Body of pancreas (tissue), 4 donors: ENCODE measurements around the gene MFRP. TPM values are rescaled to one million over a fixed set of nuclear protein-coding genes. Genes with fewer than 3 reads are reported as not detected.
A peak's percentile ranks its signal among the peaks of the same experiment; 100 is the strongest.

ENCODE experiments used
- ATAC-seq: fragments of 150-250 bp; one replicate; pipeline ENCODE4 v1.9.1; 2016
- DNase-seq, 4 donors: peaks; one replicate each; pipeline ENCODE4 v3.0.0-alpha.2; 2019
- H3K27ac ChIP-seq, 4 donors: fragments of 200-600 bp; sonication (generic); 1 replicate in 3 of 4; 2 replicates in 1 of 4; pipeline versions ENCODE4 v1.5.1 to v1.6.1; 2016 to 2019; ENCODE audit warnings: mild to moderate bottlenecking in 1 of 4, mixed read lengths in 1 of 4, moderate library complexity in 1 of 4
- H3K27me3 ChIP-seq, 2 donors: fragments of 200-600 bp; sonication (generic); one replicate each; pipeline ENCODE4 v1.6.0; 2016; ENCODE audit warnings: mild to moderate bottlenecking in 1 of 2
- H3K36me3 ChIP-seq, 2 donors: fragments of 200-600 bp; sonication (generic); replicated peaks in 1 of 2; 2 replicates each; pipeline ENCODE4 v1.5.1; 2016; ENCODE audit warnings: low read depth in 2 of 2; ENCODE audit not compliant: insufficient read depth in 1 of 2
- H3K4me1 ChIP-seq: fragments of 200-600 bp; sonication (generic); one replicate; pipeline ENCODE4 v1.6.0; 2016
- H3K4me3 ChIP-seq, 2 donors: fragments of 200-600 bp; sonication (generic); 1 replicate in 1 of 2; 2 replicates in 1 of 2; pipeline ENCODE4 v1.5.1; 2016 to 2019
- H3K9me3 ChIP-seq, 3 donors: fragments of 200-600 bp; sonication (generic); 1 replicate in 2 of 3; 2 replicates in 1 of 3; pipeline ENCODE4 v1.5.1; 2016
- POLR2A ChIP-seq, 3 donors: fragments of 450-650 bp; IDR thresholded peaks; one replicate each; pipeline ENCODE4 v1.6.1; 2016; ENCODE audit warnings: antibody characterized with exemption in 3 of 3, mild to moderate bottlenecking in 2 of 3
- WGBS, 2 donors: methylation state at CpG; one replicate each; pipeline ENCODE4 v1.1.5; 2017; 5-methylcytosine and 5-hydroxymethylcytosine counted together
- intact Hi-C: fragments of 100-400 bp; cut with DNase I; formaldehyde crosslinking; loops from one replicate; pipeline ENCODE4 v1.15.1; 2023
- total RNA-seq, 2 donors: library from RNA; depleted of rRNA; stranded (reverse); fragments of >200 nt; gene quantifications; one replicate each; pipeline ENCODE4 v1.1.0, GENCODE V29; 2016
- TF ChIP-seq, protein P1 (sequence below), 7 experiments: fragments of 450-650 bp in 4 of 7; fragments of 200-600 bp in 3 of 7; sonication (generic) in 3 of 7; IDR thresholded peaks; one replicate each; pipeline ENCODE4 v1.5.1; 2016 to 2019; ENCODE audit warnings: antibody characterized with exemption in 7 of 7

Gene MFRP
- total RNA-seq, 2 donors from 2014 or later, result 0.52 TPM; not detected in 1

DNA sequence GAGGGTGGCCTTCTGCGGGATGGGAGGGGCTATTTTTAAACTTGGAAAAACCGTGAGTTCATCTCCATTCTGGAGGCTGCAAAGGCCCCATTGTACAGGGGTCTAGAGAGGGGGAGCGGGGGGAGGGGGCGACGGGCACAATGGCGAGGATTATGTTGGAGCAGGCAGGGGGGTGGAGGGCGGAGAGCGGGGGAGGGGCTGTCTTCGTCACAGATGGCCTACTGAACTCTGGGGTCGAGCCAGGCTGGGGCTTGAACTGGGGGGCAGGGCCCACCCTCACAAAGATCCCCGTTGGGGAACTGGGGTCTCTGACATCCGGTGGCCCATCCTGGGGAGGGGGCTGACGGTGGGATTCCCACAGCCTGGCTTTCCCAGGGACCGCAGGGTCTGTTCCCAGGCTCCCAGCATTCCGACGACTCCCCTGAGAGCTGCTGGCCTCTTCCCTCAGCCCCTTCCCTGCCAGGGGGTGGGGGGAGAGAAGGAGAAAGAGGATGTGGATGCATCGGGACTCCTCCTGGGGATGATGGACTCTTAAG, 26.2 kb downstream of the MFRP start:
- Histone ChIP-seq H3K4me3 (no peak overlapping the region), H3K4me1 (peaks cover 46% of the 10 kb centered on the region), H3K9me3 (no peaks in the 10 kb centered on the region), H3K27ac (peak overlapping the region in 2 of 4 donors; percentile 47 to 52), H3K27me3 (peaks cover 0 to 4% of the 10 kb centered on the region in 2 donors), H3K36me3 (no peaks in the 10 kb centered on the region)
- DNase-seq, result no peak
- no peak for TF ChIP-seq POLR2A (IDR thresholded peaks at IDR 0.05)
- TF ChIP-seq, protein P1, sequence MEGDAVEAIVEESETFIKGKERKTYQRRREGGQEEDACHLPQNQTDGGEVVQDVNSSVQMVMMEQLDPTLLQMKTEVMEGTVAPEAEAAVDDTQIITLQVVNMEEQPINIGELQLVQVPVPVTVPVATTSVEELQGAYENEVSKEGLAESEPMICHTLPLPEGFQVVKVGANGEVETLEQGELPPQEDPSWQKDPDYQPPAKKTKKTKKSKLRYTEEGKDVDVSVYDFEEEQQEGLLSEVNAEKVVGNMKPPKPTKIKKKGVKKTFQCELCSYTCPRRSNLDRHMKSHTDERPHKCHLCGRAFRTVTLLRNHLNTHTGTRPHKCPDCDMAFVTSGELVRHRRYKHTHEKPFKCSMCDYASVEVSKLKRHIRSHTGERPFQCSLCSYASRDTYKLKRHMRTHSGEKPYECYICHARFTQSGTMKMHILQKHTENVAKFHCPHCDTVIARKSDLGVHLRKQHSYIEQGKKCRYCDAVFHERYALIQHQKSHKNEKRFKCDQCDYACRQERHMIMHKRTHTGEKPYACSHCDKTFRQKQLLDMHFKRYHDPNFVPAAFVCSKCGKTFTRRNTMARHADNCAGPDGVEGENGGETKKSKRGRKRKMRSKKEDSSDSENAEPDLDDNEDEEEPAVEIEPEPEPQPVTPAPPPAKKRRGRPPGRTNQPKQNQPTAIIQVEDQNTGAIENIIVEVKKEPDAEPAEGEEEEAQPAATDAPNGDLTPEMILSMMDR (IDR thresholded peaks at IDR 0.05), result no peak
- no peak for ATAC-seq
- intact Hi-C loops, result loop anchor here (5.0 kb wide), 1 partner anchor 57 kb away; no protein-coding TSS in a partner anchor
- 61 to 67% methylated on average over 7 to 16 of the region's 17 CpGs for WGBS, 2 donors

DNA sequence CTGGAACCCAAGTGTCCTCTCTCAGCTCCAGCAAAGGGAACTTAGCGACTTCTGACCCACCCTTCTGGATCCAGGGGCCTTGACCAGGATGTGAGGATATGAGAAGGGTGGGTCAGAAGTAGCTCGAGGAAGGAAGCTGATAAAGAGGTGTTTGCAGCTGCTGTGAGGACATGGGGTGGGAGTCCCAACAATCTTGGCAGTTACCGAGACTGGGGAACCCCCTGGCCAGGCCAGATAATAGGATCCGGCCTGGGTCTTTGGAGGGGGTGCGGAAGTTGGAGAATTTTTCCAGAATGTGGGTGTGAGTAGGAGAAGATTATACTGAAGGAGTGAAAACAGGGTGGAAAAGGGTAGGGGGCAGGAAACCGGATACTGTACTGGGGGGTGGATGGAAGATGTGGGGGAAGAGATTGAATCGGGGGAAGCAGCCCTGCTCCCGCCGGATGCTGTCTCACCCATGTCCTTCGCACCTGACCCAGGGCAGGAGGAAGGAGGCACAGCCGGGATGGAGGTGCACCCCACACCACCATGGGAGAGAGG, 26.7 kb downstream of the MFRP start:
- Histone ChIP-seq H3K4me1 (peaks cover 51% of the 10 kb centered on the region), H3K4me3 (no peak overlapping the region), H3K27me3 (peaks cover 0 to 7% of the 10 kb centered on the region in 2 donors), H3K27ac (peak overlapping the region in 3 of 4 donors; percentile 26 to 66 (median 53)), H3K36me3 (no peaks in the 10 kb centered on the region), H3K9me3 (no peaks in the 10 kb centered on the region)
- DNase-seq (no peak), ATAC-seq (no peak)
- WGBS, 2 donors, result 64 to 70% methylated on average over 11 of the region's 11 CpGs
- no peak for TF ChIP-seq POLR2A (IDR thresholded peaks at IDR 0.05)
- TF ChIP-seq, protein P1 (IDR thresholded peaks at IDR 0.05), result no peak
- intact Hi-C loops, result loop anchor here (5.0 kb wide), 1 partner anchor 58 kb away; no protein-coding TSS in a partner anchor

DNA sequence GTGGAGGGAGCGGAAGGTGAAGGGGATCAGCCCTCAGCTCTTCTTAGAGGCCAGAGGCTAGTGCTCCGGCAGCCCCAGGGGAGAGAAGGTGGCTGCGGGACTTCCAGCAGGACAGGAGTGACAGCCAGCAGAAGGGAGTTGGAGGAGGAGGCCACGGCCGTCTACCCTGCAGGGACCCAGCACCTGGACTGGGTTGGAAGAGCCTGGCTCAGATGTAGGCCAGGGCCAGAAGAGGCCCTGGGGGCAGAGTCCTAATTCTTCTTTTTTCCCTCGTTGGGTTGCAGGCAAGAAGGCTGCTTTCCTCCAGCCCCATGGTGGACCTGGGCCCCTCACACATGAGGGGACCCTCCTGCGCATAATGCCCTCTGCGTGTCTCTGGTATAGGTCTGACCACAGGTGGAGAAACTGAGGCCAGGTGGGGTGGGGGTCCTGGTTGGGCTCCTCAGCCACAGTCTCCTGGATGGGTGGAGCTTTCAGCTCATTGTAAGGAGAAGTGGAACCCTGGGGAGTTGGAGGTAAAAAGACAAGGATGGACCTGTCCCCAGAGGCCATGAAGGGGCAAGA, 27.3 kb downstream of the MFRP start:
- WGBS, 2 donors, result 79 to 86% methylated on average over 6 to 8 of the region's 8 CpGs
- H3K9me3 ChIP-seq, result no peaks in the 10 kb centered on the region
- H3K4me1 ChIP-seq, result peaks cover 55% of the 10 kb centered on the region
- no peak for TF ChIP-seq POLR2A (IDR thresholded peaks at IDR 0.05)
- TF ChIP-seq, protein P1 (IDR thresholded peaks at IDR 0.05), result no peak
- intact Hi-C loops, result no loop called here
- H3K27me3 ChIP-seq, result peaks cover 0 to 7% of the 10 kb centered on the region in 2 donors
- no peak overlapping the region for H3K4me3 ChIP-seq
- H3K27ac ChIP-seq, result peak overlapping the region in 3 of 4 donors; percentile 26 to 66 (median 53)
- no peak for ATAC-seq
- no peak for DNase-seq
- H3K36me3 ChIP-seq, result no peaks in the 10 kb centered on the region

DNA sequence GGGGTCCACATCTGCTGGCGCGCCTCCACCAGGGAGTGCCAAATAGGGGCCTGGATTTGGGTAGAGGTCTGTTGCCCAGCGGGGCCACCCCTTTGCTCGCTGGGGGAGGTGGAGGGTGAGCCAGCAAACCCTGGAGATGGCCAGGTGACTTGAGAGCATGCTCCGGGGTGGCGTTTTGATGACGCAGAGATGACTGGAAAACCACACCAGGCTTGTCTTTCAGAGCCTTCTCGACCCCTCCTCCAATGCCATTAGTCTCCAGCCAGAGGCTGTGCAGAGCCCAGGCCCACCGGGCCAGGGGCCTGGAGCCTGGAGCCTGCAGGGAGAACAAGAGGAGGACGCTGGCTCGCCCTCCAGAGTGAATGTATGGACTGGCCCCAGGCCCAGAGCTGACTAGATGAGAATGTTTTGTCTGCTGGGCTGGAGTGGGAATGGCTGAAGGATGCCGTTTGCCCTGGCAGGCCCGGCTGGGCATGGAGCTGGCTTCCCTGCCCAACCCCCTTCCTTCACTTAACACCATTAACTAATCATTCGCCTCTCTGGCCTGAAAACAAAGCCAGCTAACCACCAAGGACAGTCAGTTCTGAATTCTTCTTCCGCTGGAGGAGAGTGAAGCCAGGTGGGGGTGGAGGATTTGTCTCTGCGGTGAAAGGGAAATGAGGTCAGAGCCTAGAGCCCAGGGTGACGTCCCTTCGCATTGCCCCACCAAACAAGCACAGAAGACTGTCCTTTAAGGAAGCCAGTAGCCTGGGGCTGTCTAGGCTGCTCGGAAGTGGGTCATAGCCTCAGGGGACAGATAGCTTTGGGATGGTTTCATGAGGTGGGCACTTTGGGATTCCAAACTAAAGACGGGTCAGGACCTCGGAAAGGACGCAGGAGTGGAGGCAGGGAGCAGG, 28.0 kb downstream of the MFRP start:
- H3K27ac ChIP-seq, result peak overlapping the region in 3 of 4 donors; percentile 26 to 66 (median 53)
- DNase-seq (peak in 2 of 4 donors; percentile 33 to 45), ATAC-seq (no peak)
- TF ChIP-seq, protein P1 (IDR thresholded peaks at IDR 0.05), result no peak
- TF ChIP-seq POLR2A (IDR thresholded peaks at IDR 0.05), result no peak
- H3K27me3 ChIP-seq, result peaks cover 0 to 7% of the 10 kb centered on the region in 2 donors
- WGBS, 2 donors, result 51 to 61% methylated on average over 15 to 22 of the region's 22 CpGs
- H3K9me3 ChIP-seq, result no peaks in the 10 kb centered on the region
- intact Hi-C loops, result no loop called here
- no peak overlapping the region for H3K4me3 ChIP-seq
- H3K4me1 ChIP-seq, result peaks cover 55% of the 10 kb centered on the region
- no peaks in the 10 kb centered on the region for H3K36me3 ChIP-seq
